ENCODE measurements around the gene RABL3.
"Not testable (repeated sequence)": the region's sequence is repeated elsewhere in the genome, so short reads cannot be mapped to it uniquely, and the experiment has no call there.

RABL3 gene

GRCh38 chr3:120730576-120731542, 11.5 kb downstream of the RABL3 start:
- no peak for DNase-seq
- Histone ChIP-seq H3K9me3 (peaks cover 0 to 3% (median 0%) of the 10 kb centered on the region in 3 donors), H3K36me3 (peaks cover 0 to 13% (median 6%) of the 10 kb centered on the region in 3 donors), H3K4me3 (no peak overlapping the region), H3K4me1 (no peaks in the 10 kb centered on the region), H3K27ac (no peak overlapping the region), H3K27me3 (no peaks in the 10 kb centered on the region)
- intact Hi-C loops (cut with DNase I; ENCODE audit: low total_unique reads), result no loop called here
- no peak for TF ChIP-seq CTCF (IDR thresholded peaks at IDR 0.05)

GRCh38 chr3:120726791-120727190, 15.5 kb downstream of the RABL3 start:
- Histone ChIP-seq H3K4me1 (no peaks in the 10 kb centered on the region), H3K4me3 (no peak overlapping the region), H3K36me3 (peaks cover 0 to 13% (median 7%) of the 10 kb centered on the region in 3 donors), H3K27me3 (no peaks in the 10 kb centered on the region), H3K9me3 (no peaks in the 10 kb centered on the region), H3K27ac (no peak overlapping the region)
- intact Hi-C loops (cut with DNase I; ENCODE audit: low total_unique reads), result no loop called here
- no peak for TF ChIP-seq CTCF (IDR thresholded peaks at IDR 0.05)
- no peak for DNase-seq

GRCh38 chr3:120719167-120719834, 23.0 kb downstream of the RABL3 start:
- DNase-seq; H3K4me1 ChIP-seq; intact Hi-C loops (cut with DNase I; ENCODE audit: low total_unique reads); H3K4me3 ChIP-seq; H3K27me3 ChIP-seq; H3K9me3 ChIP-seq; H3K27ac ChIP-seq; H3K36me3 ChIP-seq: not testable (repeated sequence)

DNA sequence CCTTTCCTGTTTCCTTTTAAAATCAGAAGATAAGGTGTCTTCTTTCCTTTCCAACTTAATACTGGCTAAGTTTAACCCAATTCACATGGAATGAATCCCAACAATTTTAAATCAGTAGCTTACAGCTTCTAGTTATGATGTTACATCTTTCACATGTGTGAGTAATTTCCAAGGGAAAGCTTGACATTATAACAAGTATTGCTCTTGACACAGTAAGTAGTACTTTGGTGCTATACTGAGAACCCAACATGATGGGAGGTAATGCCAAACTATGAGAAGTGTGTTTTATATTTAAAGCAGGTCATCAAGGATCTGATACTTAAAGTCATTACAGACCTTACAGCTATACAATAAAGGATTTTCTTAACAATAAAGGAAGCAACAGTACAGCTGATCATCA, 29.1 kb downstream of the RABL3 start:
- Histone ChIP-seq H3K9me3 (no peaks in the 10 kb centered on the region), H3K27me3 (no peaks in the 10 kb centered on the region), H3K4me3 (no peak overlapping the region), H3K4me1 (no peaks in the 10 kb centered on the region), H3K27ac (no peak overlapping the region), H3K36me3 (peaks cover 0 to 8% (median 0%) of the 10 kb centered on the region in 3 donors)
- DNase-seq, result no peak
- intact Hi-C loops (cut with DNase I; ENCODE audit: low total_unique reads), result no loop called here
- no peak for TF ChIP-seq CTCF (IDR thresholded peaks at IDR 0.05)

DNA sequence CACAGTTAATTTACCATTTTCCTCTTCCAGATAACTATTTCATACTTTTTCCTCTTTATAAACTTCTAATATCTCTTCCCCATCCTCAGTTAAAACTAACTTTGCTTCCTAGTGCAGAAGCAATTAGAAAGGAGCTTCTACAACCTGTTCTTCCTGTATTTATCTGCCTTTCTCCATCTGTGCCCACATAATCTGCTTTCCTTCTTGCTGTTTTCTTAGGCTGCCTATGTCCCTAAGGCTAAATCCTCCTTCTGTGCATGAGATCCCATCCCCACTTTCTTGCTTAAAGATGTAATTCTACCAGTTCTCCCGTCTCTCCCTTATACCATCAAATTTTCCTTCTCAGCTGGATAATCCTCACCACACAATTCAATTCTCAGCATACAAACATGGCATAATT, 31.9 kb downstream of the RABL3 start:
- TF ChIP-seq CTCF (IDR thresholded peaks at IDR 0.05), result no peak
- H3K9me3 ChIP-seq, result no peaks in the 10 kb centered on the region
- intact Hi-C loops (cut with DNase I; ENCODE audit: low total_unique reads), result no loop called here
- no peak overlapping the region for H3K27ac ChIP-seq
- no peak for DNase-seq
- peaks cover under 1 to 9% (median 9%) of the 10 kb centered on the region in 3 donors for H3K36me3 ChIP-seq
- H3K4me3 ChIP-seq, result no peak overlapping the region
- no peaks in the 10 kb centered on the region for H3K27me3 ChIP-seq
- H3K4me1 ChIP-seq, result no peaks in the 10 kb centered on the region

- no peaks in the 10 kb centered on the region for H3K27me3 ChIP-seq
- no peak for TF ChIP-seq CTCF (IDR thresholded peaks at IDR 0.05)
- H3K36me3 ChIP-seq, result peaks cover 20 to 26% (median 23%) of the 10 kb centered on the region in 3 donors
- no peak for DNase-seq
- peaks cover 0 to 4% (median 0%) of the 10 kb centered on the region in 3 donors for H3K9me3 ChIP-seq
- no peak overlapping the region for H3K27ac ChIP-seq
- no peak overlapping the region for H3K4me3 ChIP-seq
- no peaks in the 10 kb centered on the region for H3K4me1 ChIP-seq
- intact Hi-C loops (cut with DNase I; ENCODE audit: low total_unique reads), result no loop called here
Observed at GRCh38 chr3:120708408-120708807, 33.9 kb downstream of the RABL3 start.
